Tibial nerve (tissue), 4 donors: ENCODE data around the gene FANCI. TPM values are rescaled to one million over a fixed set of nuclear protein-coding genes. Genes with fewer than 3 reads are reported as not detected.

Experiments
- DNase-seq, 2 donors: peaks; one replicate each; pipeline ENCODE4 v3.0.0-alpha.2; 2019; ENCODE audit warnings: low spot score in 2 of 2
- H3K27ac ChIP-seq, 4 donors: fragments of 200-600 bp; sonication (generic) in 3 of 4; one replicate each; pipeline ENCODE4 v1.5.1; 2017 to 2019; ENCODE audit warnings: mild to moderate bottlenecking in 1 of 4
- H3K27me3 ChIP-seq, 2 donors: fragments of 200-600 bp; sonication (generic) in 1 of 2; one replicate each; pipeline versions ENCODE4 v1.5.1 to v1.6.0; 2017 to 2019
- H3K36me3 ChIP-seq, 3 donors: fragments of 200-600 bp; sonication (generic); one replicate each; pipeline ENCODE4 v1.5.1; 2018 to 2019
- H3K4me1 ChIP-seq, 4 donors: fragments of 200-600 bp; sonication (generic) in 3 of 4; one replicate each; pipeline ENCODE4 v1.5.1; 2017 to 2019
- H3K4me3 ChIP-seq, 4 donors: fragments of 200-600 bp; sonication (generic) in 3 of 4; one replicate each; pipeline ENCODE4 v1.5.1; 2017 to 2019; ENCODE audit warnings: mild to moderate bottlenecking in 1 of 4, moderate library complexity in 1 of 4
- H3K9me3 ChIP-seq, 4 donors: fragments of 200-600 bp; sonication (generic) in 3 of 4; one replicate each; pipeline ENCODE4 v1.5.1; 2017 to 2019
- EP300 ChIP-seq, 2 donors: sonication (generic); formaldehyde crosslinking; IDR thresholded peaks; one replicate each; pipeline ENCODE4 v1.6.1; 2017; ENCODE audit warnings: antibody characterized with exemption in 2 of 2, mild to moderate bottlenecking in 1 of 2
- POLR2A ChIP-seq, 2 donors: fragments of 450-650 bp; IDR thresholded peaks; one replicate each; pipeline ENCODE4 v1.6.1; 2017; ENCODE audit warnings: antibody characterized with exemption in 2 of 2, mild to moderate bottlenecking in 2 of 2, moderate library complexity in 2 of 2
- WGBS, 2 donors: methylation state at CpG; one replicate each; pipeline ENCODE4 v1.1.5; 2018; 5-methylcytosine and 5-hydroxymethylcytosine counted together
- total RNA-seq, 4 donors: library from RNA; depleted of rRNA; stranded (reverse); fragments of >200 nt; gene quantifications; one replicate each; pipeline ENCODE4 v1.1.0, GENCODE V29; 2016
- TF ChIP-seq, protein P1 (sequence below), 5 experiments: fragments of 200-600 bp in 3 of 5; fragments of 450-650 bp in 2 of 5; sonication (generic) in 3 of 5; IDR thresholded peaks; one replicate each; pipeline ENCODE4 v1.5.1; 2016 to 2019; ENCODE audit warnings: antibody characterized with exemption in 5 of 5, mild to moderate bottlenecking in 3 of 5, moderate library complexity in 2 of 5

Gene FANCI
- total RNA-seq, 4 donors from 2014 or later, result 2.7 to 8.7 (median 5.1) TPM

DNA sequence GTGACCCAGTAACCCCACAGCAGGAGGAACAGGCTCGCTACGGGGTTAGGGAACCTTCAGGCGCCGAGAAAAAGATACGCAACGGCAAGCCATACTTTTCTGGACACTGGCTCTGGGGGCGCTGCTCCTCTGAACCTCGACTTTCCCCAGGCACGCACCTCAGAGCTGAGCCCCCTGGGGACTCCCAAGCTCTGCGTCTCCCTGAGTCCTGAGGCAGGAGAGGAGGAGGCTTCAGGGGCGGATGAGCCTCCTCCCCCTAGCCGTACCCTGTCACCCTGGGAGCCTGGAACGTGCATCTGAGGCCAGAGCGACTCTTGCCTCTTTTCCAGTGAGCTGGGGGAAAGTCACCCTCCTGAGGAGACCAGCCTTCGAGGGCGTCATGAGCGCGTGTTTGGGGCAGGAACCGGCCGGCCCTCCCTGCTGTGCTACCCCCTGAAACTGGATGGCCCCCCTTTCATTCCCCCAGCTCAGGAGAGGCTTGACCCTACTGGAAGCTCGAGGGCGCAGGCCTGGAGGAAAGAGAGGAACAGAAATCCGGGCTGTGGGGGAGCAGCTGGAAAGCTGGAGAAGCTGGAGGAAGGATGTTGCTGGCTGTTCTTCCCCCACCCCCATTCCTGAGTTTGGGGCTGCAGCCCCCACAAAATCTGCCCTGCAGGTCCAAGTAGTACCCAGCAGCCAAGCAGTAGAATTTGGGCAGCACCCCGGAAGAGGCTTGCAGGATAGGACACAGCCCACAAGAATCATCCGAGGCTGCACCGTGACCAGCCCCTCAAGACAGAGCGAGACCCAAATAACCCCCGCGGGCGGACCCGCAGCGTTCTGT lies 115.9 kb downstream of the FANCI start:
- Histone ChIP-seq H3K9me3 (no peaks in the 10 kb centered on the region), H3K27me3 (peaks cover 3 to 98% of the 10 kb centered on the region in 2 donors), H3K4me3 (peak overlapping the region in 2 of 4 donors; percentile 31 to 48), H3K4me1 (peaks cover 0 to 33% (median 10%) of the 10 kb centered on the region in 4 donors), H3K27ac (no peak overlapping the region), H3K36me3 (no peaks in the 10 kb centered on the region)
- TF ChIP-seq EP300 (IDR thresholded peaks at IDR 0.05), result no peak
- TF ChIP-seq POLR2A (IDR thresholded peaks at IDR 0.05), result no peak
- TF ChIP-seq, protein P1, sequence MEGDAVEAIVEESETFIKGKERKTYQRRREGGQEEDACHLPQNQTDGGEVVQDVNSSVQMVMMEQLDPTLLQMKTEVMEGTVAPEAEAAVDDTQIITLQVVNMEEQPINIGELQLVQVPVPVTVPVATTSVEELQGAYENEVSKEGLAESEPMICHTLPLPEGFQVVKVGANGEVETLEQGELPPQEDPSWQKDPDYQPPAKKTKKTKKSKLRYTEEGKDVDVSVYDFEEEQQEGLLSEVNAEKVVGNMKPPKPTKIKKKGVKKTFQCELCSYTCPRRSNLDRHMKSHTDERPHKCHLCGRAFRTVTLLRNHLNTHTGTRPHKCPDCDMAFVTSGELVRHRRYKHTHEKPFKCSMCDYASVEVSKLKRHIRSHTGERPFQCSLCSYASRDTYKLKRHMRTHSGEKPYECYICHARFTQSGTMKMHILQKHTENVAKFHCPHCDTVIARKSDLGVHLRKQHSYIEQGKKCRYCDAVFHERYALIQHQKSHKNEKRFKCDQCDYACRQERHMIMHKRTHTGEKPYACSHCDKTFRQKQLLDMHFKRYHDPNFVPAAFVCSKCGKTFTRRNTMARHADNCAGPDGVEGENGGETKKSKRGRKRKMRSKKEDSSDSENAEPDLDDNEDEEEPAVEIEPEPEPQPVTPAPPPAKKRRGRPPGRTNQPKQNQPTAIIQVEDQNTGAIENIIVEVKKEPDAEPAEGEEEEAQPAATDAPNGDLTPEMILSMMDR (IDR thresholded peaks at IDR 0.05), result no peak
- 6 to 10% methylated on average over 30 to 31 of the region's 32 CpGs for WGBS, 2 donors
- no peak for DNase-seq

DNA sequence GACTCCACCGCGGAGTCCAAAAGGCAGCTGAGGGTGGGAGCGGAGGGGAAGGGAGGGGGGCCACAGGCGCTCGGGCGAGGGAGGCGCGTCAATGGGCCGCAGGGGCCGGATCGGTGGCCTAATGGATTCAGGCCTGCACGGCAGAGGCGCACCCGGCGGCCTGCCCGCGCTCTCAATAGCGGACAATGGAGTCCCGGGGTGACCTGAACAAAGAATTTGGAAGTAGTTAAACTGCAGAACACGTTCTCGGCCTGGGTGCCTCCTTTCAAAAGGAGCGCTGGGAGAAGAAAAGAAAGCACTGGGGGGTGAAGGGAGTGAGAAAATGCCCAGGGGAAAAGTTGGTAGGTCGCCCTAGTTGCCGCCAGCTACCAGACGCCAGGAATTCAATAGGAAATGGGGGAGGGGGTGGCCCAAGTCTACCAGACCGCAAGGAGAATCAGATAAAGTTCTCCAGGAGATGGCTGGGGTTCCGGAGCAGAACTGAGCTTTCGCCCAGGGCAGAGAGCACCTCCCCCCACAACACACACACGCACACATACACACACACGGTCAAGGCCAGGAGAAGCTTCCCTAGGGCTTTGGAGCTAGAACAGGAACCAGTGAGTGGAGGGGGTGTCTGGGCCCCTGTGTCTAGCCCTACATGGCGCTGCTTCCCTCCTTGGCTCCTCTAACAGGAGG lies 116.7 kb downstream of the FANCI start:
- TF ChIP-seq EP300 (IDR thresholded peaks at IDR 0.05), result no peak
- TF ChIP-seq, protein P1 (IDR thresholded peaks at IDR 0.05), result no peak
- no peak for TF ChIP-seq POLR2A (IDR thresholded peaks at IDR 0.05)
- WGBS, 2 donors, result 4 to 6% methylated on average over 31 of the region's 31 CpGs
- H3K4me3 ChIP-seq, result no peak overlapping the region

DNA sequence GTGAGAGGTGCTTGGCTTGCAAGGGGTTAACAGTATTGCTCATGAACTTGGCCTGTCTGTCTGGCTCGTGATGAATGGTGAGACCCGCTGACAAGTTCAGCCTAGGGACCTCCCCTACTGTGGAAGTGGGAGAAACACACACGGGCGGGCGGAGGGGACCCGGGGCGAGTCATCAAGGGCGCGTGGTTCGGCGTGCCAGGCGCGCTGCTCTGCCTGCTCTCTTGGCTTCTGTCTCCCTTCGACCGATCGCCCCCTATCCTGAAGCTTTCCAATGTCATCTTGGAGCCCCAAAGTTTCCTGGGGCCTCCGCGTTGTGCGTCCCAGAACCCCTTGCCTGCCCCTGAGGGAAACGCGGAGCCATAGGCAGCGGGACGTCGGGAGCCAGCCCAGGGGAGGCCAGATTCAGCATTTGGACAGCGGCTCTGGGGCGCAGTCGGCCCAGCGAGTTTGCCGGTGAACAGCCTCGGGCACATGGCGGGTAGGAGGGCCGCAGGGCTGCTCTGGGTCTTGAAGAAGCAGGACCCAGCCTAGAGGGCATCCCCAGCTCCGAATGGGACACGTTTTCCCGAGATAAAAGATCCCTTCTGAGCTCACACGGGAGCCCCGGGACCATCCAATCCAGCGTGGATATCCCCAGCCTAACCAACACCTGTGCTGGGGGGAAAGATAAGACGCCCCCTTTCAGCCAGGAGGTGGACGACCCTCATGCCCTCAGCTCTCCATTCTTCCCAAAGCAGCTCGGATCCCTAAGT lies 117.8 kb downstream of the FANCI start:
- DNase-seq, result peak; percentile 35 to 48
- H3K4me1 ChIP-seq, result peaks cover 0 to 33% (median 10%) of the 10 kb centered on the region in 4 donors
- H3K27ac ChIP-seq, result no peak overlapping the region
- peaks cover 3 to 98% of the 10 kb centered on the region in 2 donors for H3K27me3 ChIP-seq
- H3K9me3 ChIP-seq, result no peaks in the 10 kb centered on the region
- no peak overlapping the region for H3K4me3 ChIP-seq
- TF ChIP-seq, protein P1 (IDR thresholded peaks at IDR 0.05), result no peak
- TF ChIP-seq EP300 (IDR thresholded peaks at IDR 0.05), result no peak
- TF ChIP-seq POLR2A (IDR thresholded peaks at IDR 0.05), result no peak
- 9 to 13% methylated on average over 30 to 41 of the region's 41 CpGs for WGBS, 2 donors
- H3K36me3 ChIP-seq, result no peaks in the 10 kb centered on the region

More for the DNA sequence above, 116.7 kb downstream of the FANCI start:
- H3K27ac ChIP-seq, result no peak overlapping the region
- H3K4me1 ChIP-seq, result peaks cover 0 to 33% (median 10%) of the 10 kb centered on the region in 4 donors
- no peaks in the 10 kb centered on the region for H3K36me3 ChIP-seq
- H3K9me3 ChIP-seq, result no peaks in the 10 kb centered on the region
- peaks cover 3 to 98% of the 10 kb centered on the region in 2 donors for H3K27me3 ChIP-seq
- DNase-seq, result no peak

DNA sequence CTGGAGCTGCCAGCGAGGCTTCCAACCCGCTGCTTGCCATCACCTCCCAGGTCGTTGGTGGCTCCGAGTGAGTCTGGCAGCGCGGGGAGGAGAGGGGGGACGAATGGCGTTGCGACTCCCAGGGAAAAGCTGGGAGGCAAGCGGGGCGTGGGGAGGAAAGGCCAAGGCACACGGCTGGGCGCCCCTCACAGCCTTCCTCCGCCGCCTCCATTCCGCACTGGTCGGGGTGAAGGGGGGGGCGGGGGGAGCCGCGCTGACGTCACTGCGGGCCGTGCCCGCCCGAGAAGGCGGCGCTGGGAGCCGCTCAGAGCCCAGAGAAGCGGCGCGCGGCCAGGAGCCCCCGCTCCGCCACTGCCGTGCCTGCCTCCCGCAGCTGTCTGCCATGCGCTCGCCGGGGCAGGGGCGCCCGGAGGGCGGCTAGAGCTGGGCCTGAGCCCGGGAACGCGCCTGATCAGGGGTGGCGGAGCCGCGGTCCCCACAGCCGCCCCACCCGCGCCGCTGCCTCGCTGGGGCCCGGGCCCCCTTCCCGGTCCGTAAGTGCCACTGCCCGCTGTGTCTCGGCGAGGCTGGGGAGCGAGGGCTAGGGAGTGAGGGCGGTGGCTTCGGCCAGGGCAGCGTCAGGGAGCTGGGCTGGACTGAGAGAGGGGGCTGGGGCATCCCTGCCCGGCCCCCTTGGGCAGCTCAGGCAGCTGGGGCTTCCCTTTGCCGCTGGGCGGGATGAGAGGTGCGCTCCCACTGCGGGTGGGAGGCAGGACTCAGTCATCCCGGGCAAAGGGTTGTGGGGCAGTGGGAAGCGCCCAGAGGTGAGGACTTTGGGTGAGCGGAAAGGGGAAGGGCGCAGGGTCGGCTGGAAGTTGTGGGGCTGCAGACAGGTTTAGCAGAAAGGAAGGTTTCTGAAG lies 118.7 kb downstream of the FANCI start:
- DNase-seq, result no peak
- Histone ChIP-seq H3K9me3 (no peaks in the 10 kb centered on the region), H3K4me1 (peaks cover 0 to 40% (median 11%) of the 10 kb centered on the region in 4 donors), H3K4me3 (no peak overlapping the region), H3K27me3 (peaks cover 3 to 98% of the 10 kb centered on the region in 2 donors), H3K27ac (no peak overlapping the region), H3K36me3 (no peaks in the 10 kb centered on the region)
- TF ChIP-seq, protein P1 (IDR thresholded peaks at IDR 0.05), result no peak
- TF ChIP-seq EP300 (IDR thresholded peaks at IDR 0.05) (no peak), POLR2A (IDR thresholded peaks at IDR 0.05) (no peak)
- 5 to 7% methylated on average over 20 to 56 of the region's 73 CpGs for WGBS, 2 donors
